Activated T-helper 1 cell treated with anti-CD3 and anti-CD28 coated beads, Interleukin-12 subunit alpha, Interleukin-12 subunit beta, Interleukin-2, Interleukin-4 antibody, amounts not matched to agents 30 ng/mL and 10 ng/mL and 1 ng/mL, durations not matched to agents 14 hours and 24 hours and 36 hours (primary cell): ENCODE measurements around the gene KRABD2.
A peak's percentile ranks its signal among the peaks of the same experiment; 100 is the strongest.
"Not testable (repeated sequence)": the region's sequence is repeated elsewhere in the genome, so short reads cannot be mapped to it uniquely, and the experiment has no call there.

Source experiments
- DNase-seq: peaks from one replicate; pipeline ENCODE4 v3.0.0; 2021; ENCODE audit warnings: low spot score
- H3K27ac Mint-ChIP-seq: one replicate; pipeline ENCODE4 v1.8.0; 2021; ENCODE audit warnings: mild to moderate bottlenecking, mixed read lengths
- H3K27me3 Mint-ChIP-seq: one replicate; pipeline ENCODE4 v1.8.0; 2022; ENCODE audit warnings: mild to moderate bottlenecking, moderate library complexity, mixed read lengths; ENCODE audit not compliant: insufficient read depth
- H3K36me3 Mint-ChIP-seq: one replicate; pipeline ENCODE4 v1.8.0; 2021; ENCODE audit warnings: low read depth, mixed read lengths
- H3K4me1 Mint-ChIP-seq: one replicate; pipeline ENCODE4 v1.8.0; 2021; ENCODE audit warnings: low read depth, mixed read lengths
- H3K4me3 Mint-ChIP-seq: one replicate; pipeline ENCODE4 v1.8.0; 2021; ENCODE audit warnings: mild to moderate bottlenecking, moderate library complexity, mixed read lengths
- H3K9me3 Mint-ChIP-seq: one replicate; pipeline ENCODE4 v1.8.0; 2021; ENCODE audit warnings: mixed read lengths
- intact Hi-C: fragments of 100-400 bp; cut with micrococcal nuclease; formaldehyde crosslinking; loops from one replicate; pipeline ENCODE4 v1.15.1; 2024

KRABD2 gene

GRCh38 chr17:8386841-8387240, 10.3 kb upstream of the KRABD2 start:
- H3K4me3 Mint-ChIP-seq: no peak overlapping the region
- peaks cover 12% of the 10 kb centered on the region for H3K36me3 Mint-ChIP-seq
- intact Hi-C loops: no loop called here
- peak overlapping the region; percentile 10 for H3K27ac Mint-ChIP-seq
- no peaks in the 10 kb centered on the region for H3K27me3 Mint-ChIP-seq
- DNase-seq: no peak
- peaks cover 14% of the 10 kb centered on the region for H3K4me1 Mint-ChIP-seq
- H3K9me3 Mint-ChIP-seq: no peaks in the 10 kb centered on the region

- intact Hi-C loops: loop anchor here (5.0 kb wide), 1 partner anchor 1733 kb away; the partner anchor contains the start of genes C17orf100 and MED31
- Mint-ChIP-seq H3K4me3 (peak overlapping the region; percentile 90), H3K36me3 (peaks cover 28% of the 10 kb centered on the region), H3K27me3 (no peaks in the 10 kb centered on the region), H3K27ac (peak overlapping the region; percentile 76), H3K9me3 (no peaks in the 10 kb centered on the region), H3K4me1 (peaks cover 29% of the 10 kb centered on the region)
- DNase-seq: no peak
Measured at GRCh38 chr17:8384801-8385378, 8.4 kb upstream of the KRABD2 start.

GRCh38 chr17:8383143-8383822, 6.8 kb upstream of the KRABD2 start, which contains the start of gene RPL26:
TSS of gene RPL26 (minus strand) at chr17:8383193. CDS start at chr17:8382310, 883 bp downstream.
- H3K36me3 Mint-ChIP-seq: peaks cover 38% of the 10 kb centered on the region
- no peaks in the 10 kb centered on the region for H3K27me3 Mint-ChIP-seq
- H3K4me1 Mint-ChIP-seq: peaks cover 42% of the 10 kb centered on the region
- H3K9me3 Mint-ChIP-seq: no peaks in the 10 kb centered on the region
- peak within 1 kb of the TSS; percentile 87 for H3K27ac Mint-ChIP-seq
- intact Hi-C loops: loop anchor here (1.0 to 5.0 kb wide), 9 partner anchors 52 to 1731 kb away; partner anchors contain the start of genes C17orf100, CNTROB, CTC1 and MED31
- peak within 1 kb of the TSS; percentile 90 for H3K4me3 Mint-ChIP-seq
- peak; percentile 94 for DNase-seq

GRCh38 chr17:8382880-8383142, 6.3 kb upstream of the KRABD2 start:
- no peak for DNase-seq
- intact Hi-C loops: loop anchor here (1.0 to 5.0 kb wide), 9 partner anchors 52 to 1731 kb away; partner anchors contain the start of genes C17orf100, CNTROB, CTC1 and MED31
- Mint-ChIP-seq H3K36me3 (peaks cover 43% of the 10 kb centered on the region), H3K27me3 (no peaks in the 10 kb centered on the region), H3K27ac (peak overlapping the region; percentile 87), H3K4me1 (peaks cover 46% of the 10 kb centered on the region), H3K4me3 (peak overlapping the region; percentile 90), H3K9me3 (no peaks in the 10 kb centered on the region)

GRCh38 chr17:8382052-8382879, 5.8 kb upstream of the KRABD2 start:
- no peaks in the 10 kb centered on the region for H3K27me3 Mint-ChIP-seq
- peak overlapping the region; percentile 90 for H3K4me3 Mint-ChIP-seq
- no peaks in the 10 kb centered on the region for H3K9me3 Mint-ChIP-seq
- DNase-seq: no peak
- H3K36me3 Mint-ChIP-seq: peaks cover 48% of the 10 kb centered on the region
- H3K27ac Mint-ChIP-seq: peak overlapping the region; percentile 87
- intact Hi-C loops: loop anchor here (2.0 to 5.0 kb wide), 4 partner anchors 133 to 1730 kb away; partner anchors contain the start of genes C17orf100, CNTROB, CTC1 and MED31
- peaks cover 51% of the 10 kb centered on the region for H3K4me1 Mint-ChIP-seq

- intact Hi-C loops: loop anchor here (5.0 kb wide), 1 partner anchor 1728 kb away; the partner anchor contains the start of genes C17orf100 and MED31
- peak overlapping the region; percentile 90 for H3K4me3 Mint-ChIP-seq
- no peak for DNase-seq
- H3K27me3 Mint-ChIP-seq: no peaks in the 10 kb centered on the region
- no peaks in the 10 kb centered on the region for H3K9me3 Mint-ChIP-seq
- peaks cover 56% of the 10 kb centered on the region for H3K36me3 Mint-ChIP-seq
- H3K27ac Mint-ChIP-seq: no peak overlapping the region
- peaks cover 65% of the 10 kb centered on the region for H3K4me1 Mint-ChIP-seq
Measured at GRCh38 chr17:8380049-8380448, 3.5 kb upstream of the KRABD2 start.

- DNase-seq, H3K9me3 Mint-ChIP-seq, H3K27me3 Mint-ChIP-seq: not testable (repeated sequence)
- Mint-ChIP-seq H3K27ac (peak overlapping the region; percentile 54), H3K4me1 (peaks cover 57% of the 10 kb centered on the region), H3K4me3 (peak overlapping the region; percentile 56), H3K36me3 (peaks cover 58% of the 10 kb centered on the region)
- intact Hi-C loops: loop anchor here (10.0 kb wide), 1 partner anchor 153 kb away; no protein-coding TSS in a partner anchor
Measured at GRCh38 chr17:8378117-8378516, 1.6 kb upstream of the KRABD2 start.

- Mint-ChIP-seq H3K4me3 (peak overlapping the region; percentile 86), H3K27me3 (no peaks in the 10 kb centered on the region), H3K27ac (peak overlapping the region; percentile 35), H3K4me1 (peaks cover 57% of the 10 kb centered on the region), H3K9me3 (no peaks in the 10 kb centered on the region), H3K36me3 (peaks cover 54% of the 10 kb centered on the region)
- intact Hi-C loops: loop anchor here (10.0 kb wide), 1 partner anchor 153 kb away; no protein-coding TSS in a partner anchor
- DNase-seq: no peak
Measured at GRCh38 chr17:8377422-8377821, 918 bp upstream of the KRABD2 start.

- Mint-ChIP-seq H3K27me3 (no peaks in the 10 kb centered on the region), H3K9me3 (no peaks in the 10 kb centered on the region), H3K36me3 (peaks cover 42% of the 10 kb centered on the region), H3K4me3 (peak overlapping the region; percentile 86), H3K4me1 (peaks cover 50% of the 10 kb centered on the region), H3K27ac (peak overlapping the region; percentile 75)
- intact Hi-C loops: loop anchor here (10.0 kb wide), 1 partner anchor 151 kb away; no protein-coding TSS in a partner anchor
- no peak for DNase-seq
Measured at GRCh38 chr17:8375738-8376259, 705 bp downstream of the KRABD2 start.

- not testable (repeated sequence) for DNase-seq, H3K27me3 Mint-ChIP-seq, H3K27ac Mint-ChIP-seq, H3K4me3 Mint-ChIP-seq, H3K9me3 Mint-ChIP-seq
- Mint-ChIP-seq H3K36me3 (peaks cover 41% of the 10 kb centered on the region), H3K4me1 (peaks cover 34% of the 10 kb centered on the region)
- intact Hi-C loops: loop anchor here (10.0 kb wide), 1 partner anchor 149 kb away; no protein-coding TSS in a partner anchor
Measured at GRCh38 chr17:8373856-8374255, 2.6 kb downstream of the KRABD2 start.

GRCh38 chr17:8372422-8372821, 4.1 kb downstream of the KRABD2 start:
- intact Hi-C loops: loop anchor here (10.0 kb wide), 1 partner anchor 148 kb away; no protein-coding TSS in a partner anchor
- peaks cover 21% of the 10 kb centered on the region for H3K4me1 Mint-ChIP-seq
- no peak overlapping the region for H3K27ac Mint-ChIP-seq
- peaks cover 27% of the 10 kb centered on the region for H3K36me3 Mint-ChIP-seq
- no peak overlapping the region for H3K4me3 Mint-ChIP-seq
- no peaks in the 10 kb centered on the region for H3K27me3 Mint-ChIP-seq
- no peak for DNase-seq
- H3K9me3 Mint-ChIP-seq: no peaks in the 10 kb centered on the region

- Mint-ChIP-seq H3K27ac (no peak overlapping the region), H3K4me1 (peaks cover 15% of the 10 kb centered on the region), H3K9me3 (no peaks in the 10 kb centered on the region), H3K36me3 (peaks cover 24% of the 10 kb centered on the region), H3K27me3 (no peaks in the 10 kb centered on the region), H3K4me3 (no peak overlapping the region)
- intact Hi-C loops: loop anchor here (10.0 kb wide), 1 partner anchor 147 kb away; no protein-coding TSS in a partner anchor
- no peak for DNase-seq
Measured at GRCh38 chr17:8371786-8372185, 4.7 kb downstream of the KRABD2 start.
